GM21737 (cell line): Measurements from ENCODE around the gene IFT88.

Source experiments
- ATAC-seq: cut with Tn5 transposase; IDR thresholded peaks from one replicate; pipeline ENCODE4 v1.9.1; 2021; ENCODE audit warnings: mild to moderate bottlenecking, moderate library complexity; ENCODE audit not compliant: unreplicated experiment

Gene IFT88

GRCh38 chr13:20711301-20712044, 144.5 kb downstream of the IFT88 start:
- no peak for ATAC-seq

GRCh38 chr13:20713014-20713376, 146.0 kb downstream of the IFT88 start:
- no peak for ATAC-seq

- no peak for ATAC-seq
Measured at GRCh38 chr13:20713751-20714150, 146.8 kb downstream of the IFT88 start.

GRCh38 chr13:20714161-20714560, 147.2 kb downstream of the IFT88 start:
- no peak for ATAC-seq

- no peak for ATAC-seq
Measured at GRCh38 chr13:20714563-20715329, 147.8 kb downstream of the IFT88 start.

- no peak for ATAC-seq
Measured at GRCh38 chr13:20715330-20715712, 148.4 kb downstream of the IFT88 start.

- ATAC-seq = no peak
Measured at GRCh38 chr13:20716951-20717350, 150.0 kb downstream of the IFT88 start.

- no peak for ATAC-seq
Measured at GRCh38 chr13:20717581-20718542, 150.9 kb downstream of the IFT88 start.

GRCh38 chr13:20718958-20719566, 152.1 kb downstream of the IFT88 start:
- ATAC-seq = no peak

GRCh38 chr13:20719783-20720182, 152.8 kb downstream of the IFT88 start:
- no peak for ATAC-seq

GRCh38 chr13:20720499-20720898, 153.5 kb downstream of the IFT88 start:
- no peak for ATAC-seq

- no peak for ATAC-seq
Measured at GRCh38 chr13:20721058-20721453, 154.1 kb downstream of the IFT88 start.

- no peak for ATAC-seq
Measured at GRCh38 chr13:20721454-20722357, 154.7 kb downstream of the IFT88 start.

GRCh38 chr13:20727856-20728255, 160.9 kb downstream of the IFT88 start:
- ATAC-seq = no peak

GRCh38 chr13:20728579-20729311, 161.8 kb downstream of the IFT88 start:
- ATAC-seq = no peak

GRCh38 chr13:20729633-20730585, 163.0 kb downstream of the IFT88 start:
- ATAC-seq = no peak

GRCh38 chr13:20738616-20739015, 171.7 kb downstream of the IFT88 start:
- ATAC-seq = no peak

GRCh38 chr13:20740021-20740420, 173.1 kb downstream of the IFT88 start:
- ATAC-seq = no peak
